HG02981 (cell line): Measurements from ENCODE around the gene ZNF598.
"Not testable (repeated sequence)": the region's sequence is repeated elsewhere in the genome, so short reads cannot be mapped to it uniquely, and the experiment has no call there.

Experiments
- ATAC-seq: cut with Tn5 transposase; IDR thresholded peaks from one replicate; pipeline ENCODE4 v1.9.1; 2021; ENCODE audit warnings: mild to moderate bottlenecking, moderate library complexity; ENCODE audit not compliant: unreplicated experiment

ZNF598 gene

GRCh38 chr16:1977875-1978268 is 31.7 kb downstream of the ZNF598 start:
- ATAC-seq, result no peak

DNA sequence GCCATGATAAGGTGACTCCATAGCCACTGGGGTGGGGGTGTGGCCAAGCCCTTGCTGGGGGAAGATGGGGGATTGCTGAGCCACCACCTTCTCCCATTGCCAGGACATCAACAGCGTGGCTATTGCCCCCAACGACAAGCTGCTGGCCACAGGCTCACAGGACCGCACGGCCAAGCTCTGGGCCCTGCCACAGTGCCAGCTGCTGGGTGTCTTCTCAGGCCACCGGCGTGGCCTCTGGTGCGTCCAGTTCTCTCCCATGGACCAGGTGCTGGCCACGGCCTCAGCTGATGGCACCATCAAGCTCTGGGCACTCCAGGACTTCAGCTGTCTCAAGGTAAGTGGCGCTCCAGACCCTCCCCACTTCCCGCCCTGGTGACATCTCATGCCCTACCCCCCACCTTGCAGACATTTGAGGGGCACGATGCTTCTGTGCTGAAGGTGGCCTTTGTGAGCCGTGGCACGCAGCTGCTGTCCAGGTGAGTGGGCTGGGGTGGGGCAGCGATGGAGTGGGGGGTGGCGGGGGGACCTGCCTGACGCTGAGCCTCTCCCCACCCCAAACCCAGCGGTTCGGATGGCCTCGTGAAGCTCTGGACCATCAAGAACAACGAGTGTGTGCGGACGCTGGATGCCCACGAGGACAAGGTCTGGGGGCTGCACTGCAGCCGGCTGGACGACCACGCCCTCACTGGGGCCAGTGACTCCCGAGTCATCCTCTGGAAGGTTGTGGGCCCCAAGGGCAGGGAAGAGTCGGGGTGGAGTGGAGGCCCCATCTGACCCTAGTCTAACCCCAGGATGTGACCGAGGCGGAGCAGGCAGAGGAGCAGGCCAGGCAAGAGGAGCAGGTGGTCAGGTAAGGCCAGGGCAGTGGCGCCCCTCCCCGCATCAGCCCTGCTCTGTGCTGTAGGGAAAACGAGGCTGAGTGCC is 32.4 kb downstream of the ZNF598 start:
- ATAC-seq, result no peak

GRCh38 chr16:1976216-1976520 is 33.5 kb downstream of the ZNF598 start:
- ATAC-seq, result no peak

DNA sequence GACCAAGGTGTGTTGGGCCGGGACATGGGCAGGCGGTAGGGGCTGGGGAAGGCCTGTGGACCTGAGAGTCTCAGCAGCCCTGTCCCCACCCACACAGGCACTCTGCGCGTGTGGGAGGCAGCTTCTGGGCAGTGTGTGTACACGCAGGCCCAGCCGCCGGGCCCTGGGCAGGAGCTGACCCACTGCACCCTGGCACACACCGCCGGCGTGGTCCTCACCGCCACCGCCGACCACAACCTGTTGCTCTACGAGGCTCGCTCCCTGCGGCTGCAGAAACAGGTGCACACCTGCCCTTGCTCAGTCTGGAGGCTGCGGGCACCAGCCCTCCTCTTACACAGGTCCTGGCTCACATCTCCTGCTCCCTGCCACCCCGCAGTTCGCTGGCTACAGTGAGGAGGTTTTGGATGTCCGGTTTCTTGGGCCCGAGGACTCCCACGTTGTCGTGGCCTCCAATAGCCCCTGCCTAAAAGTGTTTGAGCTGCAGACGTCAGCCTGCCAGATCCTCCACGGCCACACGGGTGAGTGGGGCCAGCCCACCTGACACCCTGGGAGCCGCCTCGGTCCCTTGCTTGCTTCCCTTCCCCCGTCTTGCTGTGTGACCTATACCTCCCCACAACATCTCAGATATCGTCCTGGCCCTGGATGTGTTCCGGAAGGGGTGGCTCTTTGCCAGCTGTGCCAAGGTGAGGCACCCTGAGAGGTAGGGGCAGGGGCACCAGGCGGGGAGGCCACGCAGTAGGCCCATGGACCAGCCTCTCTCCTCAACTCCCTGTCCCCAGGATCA is 34.0 kb downstream of the ZNF598 start:
- ATAC-seq, result no peak

DNA sequence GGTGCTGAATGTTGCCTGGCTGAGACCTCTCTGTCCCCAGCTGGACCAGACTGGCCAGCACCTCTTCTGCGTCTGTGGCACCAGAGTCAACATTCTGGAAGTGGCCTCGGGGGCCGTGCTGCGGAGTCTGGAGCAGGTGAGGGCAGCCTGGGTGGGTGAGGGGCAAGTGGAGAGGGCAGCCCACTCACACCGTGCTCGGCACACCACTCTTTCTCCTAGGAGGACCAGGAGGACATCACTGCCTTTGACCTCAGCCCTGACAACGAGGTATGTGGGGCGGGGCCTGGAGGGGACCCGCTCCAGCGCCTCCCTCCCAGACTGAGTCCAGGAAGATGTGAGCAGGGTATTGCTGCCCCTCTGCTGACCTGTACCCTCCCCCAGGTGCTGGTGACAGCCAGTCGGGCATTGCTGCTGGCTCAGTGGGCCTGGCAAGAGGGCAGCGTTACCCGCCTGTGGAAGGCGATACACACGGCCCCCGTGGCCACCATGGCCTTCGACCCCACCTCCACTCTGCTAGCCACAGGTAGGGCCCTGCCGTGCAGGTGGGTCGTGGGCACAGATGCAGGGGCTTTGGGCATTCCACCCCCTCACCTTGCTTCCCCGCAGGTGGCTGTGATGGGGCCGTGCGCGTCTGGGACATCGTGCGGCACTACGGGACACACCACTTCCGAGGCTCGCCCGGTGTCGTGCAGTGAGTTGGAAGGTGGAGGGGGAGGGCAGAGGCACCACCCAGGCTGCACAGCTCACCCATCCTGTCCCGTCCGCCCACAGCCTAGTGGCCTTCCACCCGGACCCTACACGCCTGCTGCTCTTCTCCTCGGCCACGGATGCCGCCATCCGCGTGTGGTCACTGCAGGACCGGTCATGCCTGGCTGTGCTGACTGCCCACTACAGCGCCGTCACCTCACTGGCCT is 35.2 kb downstream of the ZNF598 start:
- no peak for ATAC-seq

GRCh38 chr16:1973461-1974156 is 36.0 kb downstream of the ZNF598 start:
- ATAC-seq, result no peak

DNA sequence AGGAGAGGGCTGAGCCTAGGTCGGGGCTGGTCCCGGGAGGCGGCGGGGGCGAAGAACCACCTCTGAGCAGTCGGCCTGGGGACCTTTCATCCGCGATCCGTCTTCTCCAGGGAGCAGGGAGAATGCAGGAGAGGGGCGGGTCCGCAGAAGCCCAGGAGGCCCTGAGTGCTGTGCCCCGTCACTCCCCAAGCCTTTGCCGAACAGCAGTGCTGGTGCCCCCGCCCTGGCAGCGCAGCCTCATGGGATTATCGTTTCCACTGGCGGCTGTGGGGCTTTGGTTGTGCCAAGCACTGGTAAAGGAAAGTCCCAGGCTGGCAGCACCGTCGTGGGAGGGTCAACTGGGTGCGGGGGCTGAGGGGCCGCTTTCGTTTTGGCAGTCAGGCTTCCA is 37.1 kb downstream of the ZNF598 start:
- no peak for ATAC-seq

- ATAC-seq, result peak; percentile 76
Observed at GRCh38 chr16:1971796-1972489, 37.7 kb downstream of the ZNF598 start, which contains the start of gene TBL3. TBL3 (plus strand) TSS chr16:1972053; CDS start chr16:1972165, 112 bp downstream.

DNA sequence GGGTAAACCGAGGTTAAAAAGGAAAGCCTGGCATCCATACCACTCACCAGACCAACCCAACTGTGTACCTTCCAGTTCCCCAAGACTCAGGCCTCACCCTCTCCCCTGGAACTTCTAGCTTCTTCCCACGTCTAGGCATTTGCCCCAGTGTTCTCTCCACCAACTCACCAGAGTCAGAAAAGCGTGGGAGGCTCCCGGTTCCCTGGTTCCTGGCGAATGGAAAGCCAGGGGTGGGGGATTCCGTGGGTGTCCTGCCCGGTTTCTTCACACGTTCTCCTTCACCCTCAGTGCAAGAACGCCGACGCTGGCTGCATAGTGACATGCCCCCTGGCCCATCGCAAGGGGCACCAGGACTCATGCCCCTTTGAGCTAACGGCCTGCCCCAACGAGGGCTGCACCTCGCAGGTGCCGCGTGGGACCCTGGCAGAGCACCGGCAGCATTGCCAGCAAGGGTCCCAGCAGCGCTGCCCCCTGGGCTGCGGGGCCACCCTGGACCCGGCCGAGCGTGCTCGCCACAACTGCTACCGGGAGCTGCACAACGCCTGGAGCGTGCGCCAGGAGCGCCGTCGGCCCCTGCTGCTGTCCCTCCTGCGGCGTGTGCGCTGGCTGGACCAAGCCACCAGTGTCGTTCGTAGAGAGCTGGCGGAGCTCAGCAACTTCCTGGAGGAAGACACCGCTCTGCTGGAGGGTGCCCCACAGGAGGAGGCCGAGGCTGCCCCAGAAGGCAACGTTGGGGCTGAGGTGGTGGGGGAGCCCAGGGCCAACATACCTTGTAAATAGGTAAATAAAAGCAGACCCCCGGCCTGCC is 41.3 kb downstream of the ZNF598 start:
- no peak for ATAC-seq

- ATAC-seq, result no peak
Observed at GRCh38 chr16:1966460-1966859, 43.2 kb downstream of the ZNF598 start, which contains the start of gene RNF151. RNF151 (plus strand) TSS chr16:1966856; CDS start chr16:1966882, 26 bp downstream.

DNA sequence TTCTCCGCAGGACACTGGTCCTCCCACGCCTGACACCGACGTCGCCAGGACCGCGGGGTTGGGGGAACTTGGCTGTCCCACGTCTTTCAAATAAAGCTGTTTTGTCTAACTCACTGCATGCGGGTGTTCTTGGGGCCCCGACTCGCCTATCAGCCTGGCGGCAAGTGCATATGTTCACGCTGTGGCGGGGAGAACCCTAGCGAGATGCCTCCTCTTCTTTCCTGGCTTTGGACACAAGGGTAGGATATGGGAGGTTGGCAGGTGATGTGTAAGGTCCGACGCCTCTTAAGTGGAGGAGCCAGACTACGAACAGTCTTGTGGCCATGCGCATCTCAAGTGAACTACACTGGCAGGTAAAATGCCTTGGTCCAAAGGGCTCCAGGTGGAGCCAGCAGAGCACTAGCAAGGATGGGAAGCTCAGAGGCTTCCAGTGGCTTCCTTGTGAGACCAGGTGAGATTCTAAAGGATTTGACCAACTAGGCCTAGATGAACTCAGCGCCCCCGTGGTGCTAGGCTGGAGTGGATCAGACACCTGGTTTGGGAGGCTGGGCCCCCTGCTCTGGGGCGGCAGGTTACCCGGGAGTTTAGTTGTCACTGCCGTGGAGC is 44.1 kb downstream of the ZNF598 start:
- ATAC-seq, result no peak

DNA sequence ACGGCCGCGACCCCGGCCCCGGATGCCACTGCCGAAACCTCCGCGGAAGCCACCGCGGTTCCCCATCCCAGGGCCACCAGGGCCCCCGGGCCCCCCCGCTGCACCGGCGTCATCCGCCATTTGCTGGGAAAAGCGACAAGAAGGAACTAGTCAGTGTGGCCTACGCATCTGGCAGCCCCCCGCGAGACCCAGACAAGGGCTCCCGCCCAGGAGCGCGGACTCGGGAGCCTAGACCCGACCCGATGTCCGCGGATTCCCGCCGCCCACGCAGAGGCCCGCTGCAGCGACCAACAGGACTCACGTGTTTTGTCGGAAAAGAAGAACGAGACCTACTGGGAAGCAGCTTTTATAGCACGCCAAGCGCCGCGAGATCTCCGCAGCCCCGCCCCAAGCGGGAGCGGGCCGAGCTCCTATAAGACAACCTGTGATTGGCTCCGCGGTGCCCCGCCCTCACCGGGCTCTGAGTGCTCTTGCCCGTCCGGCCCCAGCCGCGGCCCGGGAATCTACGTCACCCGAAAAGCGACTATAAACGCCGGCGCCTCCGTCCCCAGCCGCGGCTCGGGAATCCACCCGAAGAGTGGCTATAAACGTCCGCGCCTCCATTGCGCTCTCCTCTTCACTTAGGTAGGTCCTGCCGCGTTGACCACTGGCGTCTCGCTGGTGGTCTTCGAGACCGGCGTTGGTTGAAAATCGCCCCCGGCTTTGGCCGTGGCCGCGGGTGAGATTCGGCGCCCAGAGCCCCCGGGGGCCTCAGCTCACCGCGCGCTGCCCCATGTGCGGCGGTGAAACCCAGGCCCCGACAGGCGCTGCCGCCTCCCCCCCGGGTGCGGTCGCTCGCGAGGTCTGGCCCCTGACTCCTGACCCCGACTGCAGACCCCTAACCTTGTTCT is 44.9 kb downstream of the ZNF598 start, which contains the start of gene RPS2:
RPS2 (minus strand) TSS at position 321 of the 890 bp plus-strand sequence; CDS start at position 120, 201 bp downstream.
- peak; percentile 86 for ATAC-seq

DNA sequence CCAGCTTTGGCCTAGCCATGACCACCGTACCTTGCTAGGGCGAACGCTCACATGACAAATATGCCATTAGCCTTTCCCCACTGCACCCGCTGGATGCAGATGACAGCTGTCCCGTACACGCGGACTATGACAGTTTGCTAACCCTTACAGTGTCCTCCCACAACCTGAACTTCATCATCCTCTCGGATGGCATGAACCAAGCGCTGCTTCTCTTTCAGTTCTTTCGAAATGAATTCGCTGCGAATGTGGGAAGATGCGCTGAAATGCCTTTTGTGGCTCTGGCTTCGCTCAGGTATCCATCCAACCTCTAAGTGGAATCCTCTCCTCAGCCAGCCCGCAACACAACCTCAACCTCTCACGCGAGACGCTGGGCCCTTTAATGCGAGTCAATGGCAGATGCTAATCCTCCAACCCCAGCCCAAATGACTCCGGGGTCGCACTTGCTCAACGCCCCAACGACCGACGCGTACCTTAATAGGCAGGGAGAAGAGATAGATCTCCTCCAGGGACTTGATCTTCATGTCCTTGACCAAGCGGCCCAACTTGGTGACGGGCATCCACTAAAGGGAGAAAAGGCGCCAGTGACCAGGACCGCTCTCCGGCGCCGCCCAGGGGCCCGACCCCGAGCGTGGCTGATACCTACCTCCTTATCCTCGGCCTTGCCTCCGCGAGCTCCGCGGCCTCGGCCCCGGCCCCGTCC is 45.7 kb downstream of the ZNF598 start:
- no peak for ATAC-seq

- not testable (repeated sequence) for ATAC-seq
Observed at GRCh38 chr16:1962161-1963153, 47.2 kb downstream of the ZNF598 start.

GRCh38 chr16:1961651-1962067 is 48.0 kb downstream of the ZNF598 start:
- no peak for ATAC-seq
